Lung (tissue), 12 donors: ENCODE measurements around the gene DGKQ. TPM values are rescaled to one million over a fixed set of nuclear protein-coding genes. Genes with fewer than 3 reads are reported as not detected.

Experiments
- ATAC-seq: fragments of 200-7000 bp; cut with Tn5 transposase; one replicate; pipeline ENCODE4 v1.9.1; 2020; ENCODE audit warnings: moderate number of reproducible peaks; ENCODE audit not compliant: insufficient read depth, low FRiP score
- DNase-seq, 3 donors: peaks; one replicate each; pipeline ENCODE4 v3.0.0-alpha.2; 2013 to 2017
- H3K27ac ChIP-seq, 2 donors: one replicate each; pipeline ENCODE4 v1.5.1; 2013; ENCODE audit warnings: mild to moderate bottlenecking in 2 of 2, moderate library complexity in 2 of 2, control low read depth in 1 of 2, inconsistent platforms in 1 of 2, low read depth in 1 of 2, low read length in 1 of 2
- H3K27me3 ChIP-seq, 3 donors: one replicate each; pipeline ENCODE4 v1.5.1; 2013; ENCODE audit warnings: low read length in 2 of 3; ENCODE audit not compliant: control insufficient read depth in 3 of 3, insufficient read depth in 3 of 3
- H3K36me3 ChIP-seq, 4 donors: one replicate each; pipeline ENCODE4 v1.5.1; 2013; ENCODE audit warnings: low read length in 4 of 4, mild to moderate bottlenecking in 1 of 4, moderate library complexity in 1 of 4; ENCODE audit not compliant: control insufficient read depth in 4 of 4, insufficient read depth in 4 of 4
- H3K4me1 ChIP-seq, 5 donors: one replicate each; pipeline ENCODE4 v1.5.1; 2013; ENCODE audit warnings: low read length in 5 of 5, mild to moderate bottlenecking in 2 of 5, moderate library complexity in 1 of 5; ENCODE audit not compliant: control insufficient read depth in 5 of 5, insufficient read depth in 5 of 5
- H3K4me3 ChIP-seq: one replicate; pipeline ENCODE4 v1.5.1; 2013; ENCODE audit warnings: mild to moderate bottlenecking, control low read depth, moderate library complexity
- H3K9ac ChIP-seq, 2 donors: one replicate each; pipeline ENCODE4 v1.5.1; 2013; ENCODE audit warnings: low read length in 2 of 2, control low read depth in 1 of 2; ENCODE audit not compliant: insufficient read depth in 1 of 2
- H3K9me3 ChIP-seq, 4 donors: one replicate each; pipeline ENCODE4 v1.5.1; 2013; ENCODE audit warnings: low read length in 3 of 4, mild to moderate bottlenecking in 1 of 4, moderate library complexity in 1 of 4; ENCODE audit not compliant: control insufficient read depth in 4 of 4, insufficient read depth in 3 of 4
- WGBS, 2 donors: extraction: QIAGEN DNeasy Blood & Tissue Kit; methylation state at CpG; one replicate each; pipeline ENCODE4 v1.1.7; 2013; 5-methylcytosine and 5-hydroxymethylcytosine counted together
- polyA plus RNA-seq, 2 donors: library from polyadenylated mRNA; stranded (reverse); fragments of 200-250 nt; gene quantifications; one replicate each; pipeline ENCODE4 v1.2.1, GENCODE V29; 2013
- total RNA-seq, 2 donors: library from RNA; depleted of rRNA in 1 of 2; stranded (reverse); fragments of >200 nt in 1 of 2; gene quantifications; one replicate each; pipeline ENCODE4 v1.2.1, GENCODE V29; 2014 to 2021
- TF ChIP-seq, protein P1 (sequence below): IDR thresholded peaks from 2 replicates; pipeline ENCODE4 v1.5.1; 2012; ENCODE audit warnings: mild to moderate bottlenecking; ENCODE audit errors: control extremely low read depth, extremely low read depth
- donor health status: control.
- donor health status: control.
- donor health status: Bipolar disorder and iron deficiency.
- donor health status: healthy.
- donor health status: DM: yes; HTN: yes; CAD: no.

Gene DGKQ
- total and polyA plus RNA-seq, 4 donors = 5.9 to 19.1 (median 8.4) TPM

DNA sequence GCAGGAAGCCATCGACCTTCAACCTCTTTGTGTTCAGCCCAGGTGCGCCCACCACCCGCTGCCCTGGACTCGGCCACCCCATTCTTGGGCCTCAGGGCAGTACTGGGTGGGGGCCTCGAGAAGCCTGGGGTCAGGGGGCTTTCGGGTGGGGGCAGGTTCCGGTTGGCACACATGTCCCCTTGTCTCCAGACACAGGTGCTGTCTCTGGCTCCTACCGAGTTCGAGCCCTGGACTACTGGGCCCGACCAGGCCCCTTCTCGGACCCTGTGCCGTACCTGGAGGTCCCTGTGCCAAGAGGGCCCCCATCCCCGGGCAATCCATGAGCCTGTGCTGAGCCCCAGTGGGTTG lies 30.7 kb upstream of the DGKQ start:
- ATAC-seq (no peak), DNase-seq (no peak)
- Histone ChIP-seq H3K9ac (no peak overlapping the region), H3K27me3 (peaks cover 14 to 68% (median 39%) of the 10 kb centered on the region in 3 donors), H3K27ac (no peak overlapping the region), H3K4me3 (no peak overlapping the region), H3K36me3 (no peaks in the 10 kb centered on the region), H3K9me3 (peaks cover 0 to 13% (median 0%) of the 10 kb centered on the region in 4 donors), H3K4me1 (peaks cover 0 to 18% (median 5%) of the 10 kb centered on the region in 5 donors)
- 85 to 95% methylated on average over 13 of the region's 13 CpGs for WGBS, 2 donors
- TF ChIP-seq, protein P1, sequence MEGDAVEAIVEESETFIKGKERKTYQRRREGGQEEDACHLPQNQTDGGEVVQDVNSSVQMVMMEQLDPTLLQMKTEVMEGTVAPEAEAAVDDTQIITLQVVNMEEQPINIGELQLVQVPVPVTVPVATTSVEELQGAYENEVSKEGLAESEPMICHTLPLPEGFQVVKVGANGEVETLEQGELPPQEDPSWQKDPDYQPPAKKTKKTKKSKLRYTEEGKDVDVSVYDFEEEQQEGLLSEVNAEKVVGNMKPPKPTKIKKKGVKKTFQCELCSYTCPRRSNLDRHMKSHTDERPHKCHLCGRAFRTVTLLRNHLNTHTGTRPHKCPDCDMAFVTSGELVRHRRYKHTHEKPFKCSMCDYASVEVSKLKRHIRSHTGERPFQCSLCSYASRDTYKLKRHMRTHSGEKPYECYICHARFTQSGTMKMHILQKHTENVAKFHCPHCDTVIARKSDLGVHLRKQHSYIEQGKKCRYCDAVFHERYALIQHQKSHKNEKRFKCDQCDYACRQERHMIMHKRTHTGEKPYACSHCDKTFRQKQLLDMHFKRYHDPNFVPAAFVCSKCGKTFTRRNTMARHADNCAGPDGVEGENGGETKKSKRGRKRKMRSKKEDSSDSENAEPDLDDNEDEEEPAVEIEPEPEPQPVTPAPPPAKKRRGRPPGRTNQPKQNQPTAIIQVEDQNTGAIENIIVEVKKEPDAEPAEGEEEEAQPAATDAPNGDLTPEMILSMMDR = no peak

GRCh38 chr4:1003271-1004070 lies 30.1 kb upstream of the DGKQ start:
- H3K9me3 ChIP-seq = peaks cover 0 to 13% (median 0%) of the 10 kb centered on the region in 4 donors
- no peak for DNase-seq
- no peak overlapping the region for H3K27ac ChIP-seq
- ATAC-seq = no peak
- 28 to 46% methylated on average over 45 to 63 of the region's 63 CpGs for WGBS, 2 donors
- no peak overlapping the region for H3K9ac ChIP-seq
- H3K4me3 ChIP-seq = no peak overlapping the region
- H3K36me3 ChIP-seq = no peaks in the 10 kb centered on the region
- TF ChIP-seq, protein P1 = no peak
- peaks cover 0 to 17% (median 0%) of the 10 kb centered on the region in 5 donors for H3K4me1 ChIP-seq
- peaks cover 14 to 67% (median 36%) of the 10 kb centered on the region in 3 donors for H3K27me3 ChIP-seq

DNA sequence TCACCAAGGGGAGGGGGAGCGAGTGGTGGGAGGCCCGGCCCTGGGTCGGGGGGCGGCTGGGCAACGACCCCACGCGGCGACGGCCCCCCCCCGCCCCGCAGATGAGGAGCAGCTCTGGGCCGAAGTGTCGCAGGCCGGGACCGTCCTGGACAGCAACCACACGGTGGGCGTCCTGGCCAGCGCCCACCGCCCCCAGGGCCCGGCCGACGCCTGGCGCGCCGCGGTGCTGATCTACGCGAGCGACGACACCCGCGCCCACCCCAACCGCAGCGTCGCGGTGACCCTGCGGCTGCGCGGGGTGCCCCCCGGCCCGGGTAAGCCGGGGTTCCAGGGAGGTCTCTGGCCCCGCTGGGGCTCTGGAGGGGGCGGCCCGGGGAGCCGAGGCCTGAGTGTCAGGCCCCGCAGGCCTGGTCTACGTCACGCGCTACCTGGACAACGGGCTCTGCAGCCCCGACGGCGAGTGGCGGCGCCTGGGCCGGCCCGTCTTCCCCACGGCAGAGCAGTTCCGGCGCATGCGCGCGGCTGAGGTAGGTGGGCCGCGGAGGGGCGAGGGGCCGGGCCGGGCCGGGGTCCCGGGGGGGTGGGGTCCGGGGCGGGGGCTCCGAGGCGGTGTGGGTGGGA lies 29.4 kb upstream of the DGKQ start:
- WGBS, 2 donors = 3 to 9% methylated on average over 16 to 75 of the region's 75 CpGs
- Histone ChIP-seq H3K27me3 (peaks cover 14 to 67% (median 36%) of the 10 kb centered on the region in 3 donors), H3K4me3 (no peak overlapping the region), H3K9ac (no peak overlapping the region), H3K27ac (no peak overlapping the region), H3K4me1 (peaks cover 0 to 19% (median 0%) of the 10 kb centered on the region in 5 donors), H3K36me3 (no peaks in the 10 kb centered on the region), H3K9me3 (peaks cover 0 to 13% (median 0%) of the 10 kb centered on the region in 4 donors)
- DNase-seq (no peak), ATAC-seq (no peak)
- TF ChIP-seq, protein P1 = no peak
